Subcutaneous abdominal adipose tissue (tissue), 5 donors: ENCODE measurements around the gene GDF7.

Source experiments
- H3K27ac ChIP-seq: one replicate; pipeline ENCODE4 v1.7.0; 2013; ENCODE audit warnings: low read depth, mild to moderate bottlenecking, inconsistent platforms, low read length, moderate library complexity
- H3K27me3 ChIP-seq, 5 donors: one replicate each; pipeline ENCODE4 v1.7.0; 2013; ENCODE audit warnings: low read length in 5 of 5, inconsistent platforms in 1 of 5; ENCODE audit not compliant: control insufficient read depth in 5 of 5, insufficient read depth in 4 of 5
- H3K36me3 ChIP-seq, 5 donors: one replicate each; pipeline ENCODE4 v1.7.0; 2013; ENCODE audit warnings: low read length in 5 of 5; ENCODE audit not compliant: control insufficient read depth in 5 of 5, insufficient read depth in 5 of 5
- H3K4me1 ChIP-seq, 5 donors: one replicate each; pipeline ENCODE4 v1.7.0; 2013; ENCODE audit warnings: low read length in 5 of 5, mild to moderate bottlenecking in 3 of 5, moderate library complexity in 1 of 5; ENCODE audit not compliant: control insufficient read depth in 5 of 5, insufficient read depth in 5 of 5
- H3K4me3 ChIP-seq, 5 donors: one replicate each; pipeline ENCODE4 v1.7.0; 2013; ENCODE audit warnings: low read length in 5 of 5, low read depth in 1 of 5
- H3K9ac ChIP-seq, 5 donors: one replicate each; pipeline ENCODE4 v1.7.0; 2013; ENCODE audit warnings: low read length in 5 of 5, mild to moderate bottlenecking in 4 of 5, moderate library complexity in 3 of 5
- H3K9me3 ChIP-seq, 5 donors: one replicate each; pipeline ENCODE4 v1.7.0; 2013; ENCODE audit warnings: low read length in 5 of 5; ENCODE audit not compliant: control insufficient read depth in 5 of 5
- donor health status: healthy.
- donor health status: healthy.
- donor health status: healthy.
- donor health status: healthy.
- donor health status: healthy.

The GDF7 gene

DNA sequence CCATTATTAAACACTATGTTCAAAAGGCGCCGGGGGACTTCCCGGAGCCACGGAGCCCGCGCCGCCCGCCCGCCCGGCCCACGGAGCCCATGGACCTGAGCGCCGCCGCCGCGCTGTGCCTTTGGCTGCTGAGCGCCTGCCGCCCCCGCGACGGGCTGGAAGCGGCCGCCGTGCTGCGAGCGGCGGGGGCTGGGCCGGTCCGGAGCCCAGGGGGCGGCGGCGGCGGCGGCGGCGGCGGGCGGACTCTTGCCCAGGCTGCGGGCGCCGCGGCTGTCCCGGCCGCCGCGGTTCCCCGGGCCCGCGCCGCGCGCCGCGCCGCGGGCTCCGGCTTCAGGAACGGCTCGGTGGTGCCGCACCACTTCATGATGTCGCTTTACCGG, 197 bp downstream of the GDF7 start:
- Histone ChIP-seq H3K9ac (no peak overlapping the region), H3K27me3 (peaks cover 53 to 86% (median 85%) of the 10 kb centered on the region in 5 donors), H3K9me3 (no peaks in the 10 kb centered on the region), H3K27ac (no peak overlapping the region), H3K4me3 (peak overlapping the region in 3 of 5 donors; percentile 51 to 58 (median 52)), H3K36me3 (no peaks in the 10 kb centered on the region), H3K4me1 (peaks cover 0 to 46% (median 39%) of the 10 kb centered on the region in 5 donors)

GRCh38 chr2:20667531-20668401, 822 bp downstream of the GDF7 start:
- no peak overlapping the region for H3K27ac ChIP-seq
- no peak overlapping the region for H3K9ac ChIP-seq

DNA sequence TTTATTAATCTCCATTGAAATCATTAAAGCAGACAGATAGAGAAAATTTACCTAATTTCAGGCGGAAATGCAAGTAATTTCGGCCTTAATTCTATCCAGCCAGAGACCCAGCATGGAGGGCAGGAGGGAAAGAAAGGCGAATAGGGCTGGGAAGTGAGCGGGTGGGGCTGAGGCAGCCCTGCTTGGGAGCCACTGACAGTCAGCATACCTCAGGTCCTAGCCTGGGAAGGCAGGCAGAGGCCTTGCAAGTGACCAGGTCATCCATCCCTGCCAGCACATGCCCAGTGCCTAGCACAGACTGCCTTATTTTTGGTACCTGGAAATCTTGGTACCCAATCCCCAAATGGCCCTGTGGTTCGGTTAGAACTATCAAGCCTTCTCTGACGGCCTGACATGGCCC, 1.5 kb downstream of the GDF7 start:
- Histone ChIP-seq H3K27ac (no peak overlapping the region), H3K4me3 (no peak overlapping the region), H3K9me3 (no peaks in the 10 kb centered on the region), H3K9ac (no peak overlapping the region), H3K36me3 (no peaks in the 10 kb centered on the region), H3K27me3 (peaks cover 53 to 84% (median 82%) of the 10 kb centered on the region in 5 donors), H3K4me1 (peaks cover 0 to 46% (median 39%) of the 10 kb centered on the region in 5 donors)

More at GRCh38 chr2:20667531-20668401, 822 bp downstream of the GDF7 start:
- Histone ChIP-seq H3K9me3 (no peaks in the 10 kb centered on the region), H3K4me1 (peaks cover 0 to 46% (median 39%) of the 10 kb centered on the region in 5 donors), H3K4me3 (peak overlapping the region in 3 of 5 donors; percentile 51 to 58 (median 52)), H3K36me3 (no peaks in the 10 kb centered on the region), H3K27me3 (peaks cover 52 to 86% (median 85%) of the 10 kb centered on the region in 5 donors)

DNA sequence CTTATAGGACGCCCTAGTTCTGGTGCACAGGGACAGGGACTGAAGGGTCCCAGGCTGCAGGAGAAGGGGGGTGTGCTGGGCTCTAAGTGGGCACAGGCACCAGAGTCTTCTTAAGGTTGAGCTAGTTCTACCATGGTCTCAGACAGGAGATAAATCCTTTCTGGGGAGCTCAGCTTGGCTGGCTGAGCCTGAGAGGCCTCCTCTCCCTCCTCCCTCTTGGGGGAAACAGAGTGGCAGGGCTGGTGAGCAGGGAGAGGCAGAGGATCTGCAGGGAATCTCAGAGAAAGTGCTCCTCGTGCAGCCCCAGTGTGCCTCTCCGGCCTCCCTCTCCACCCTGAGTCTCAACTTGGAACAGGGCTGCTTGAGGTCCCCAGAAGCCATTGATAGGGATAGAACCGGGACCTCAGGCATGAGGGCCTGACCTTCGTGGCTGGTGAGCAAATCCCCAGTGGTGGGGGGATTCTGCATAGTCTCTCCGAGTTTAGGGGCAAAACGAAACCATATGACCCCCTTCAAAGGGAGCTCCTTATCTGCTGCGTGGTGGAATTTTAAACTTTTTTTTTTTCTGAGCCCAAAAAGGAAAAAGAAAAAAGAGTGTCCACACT, 2.0 kb downstream of the GDF7 start:
- no peak overlapping the region for H3K4me3 ChIP-seq
- H3K9me3 ChIP-seq, result no peaks in the 10 kb centered on the region
- H3K27me3 ChIP-seq, result peaks cover 48 to 82% (median 79%) of the 10 kb centered on the region in 5 donors
- H3K4me1 ChIP-seq, result peaks cover 0 to 46% (median 39%) of the 10 kb centered on the region in 5 donors
- H3K36me3 ChIP-seq, result no peaks in the 10 kb centered on the region
- no peak overlapping the region for H3K27ac ChIP-seq
- no peak overlapping the region for H3K9ac ChIP-seq

- H3K9me3 ChIP-seq, result no peaks in the 10 kb centered on the region
- H3K9ac ChIP-seq, result no peak overlapping the region
- H3K36me3 ChIP-seq, result no peaks in the 10 kb centered on the region
- peaks cover 3 to 50% (median 39%) of the 10 kb centered on the region in 5 donors for H3K4me1 ChIP-seq
- no peak overlapping the region for H3K27ac ChIP-seq
- no peak overlapping the region for H3K4me3 ChIP-seq
- H3K27me3 ChIP-seq, result peaks cover 41 to 81% (median 71%) of the 10 kb centered on the region in 5 donors
These were observed 2.8 kb downstream of the GDF7 start for GRCh38 chr2:20669562-20670314.

GRCh38 chr2:20670315-20671035, 3.5 kb downstream of the GDF7 start:
- H3K4me3 ChIP-seq, result peak overlapping the region in 3 of 5 donors; percentile 4 to 39 (median 10)
- peaks cover 33 to 77% (median 64%) of the 10 kb centered on the region in 5 donors for H3K27me3 ChIP-seq
- H3K27ac ChIP-seq, result no peak overlapping the region
- H3K4me1 ChIP-seq, result peaks cover 3 to 50% (median 41%) of the 10 kb centered on the region in 5 donors
- no peaks in the 10 kb centered on the region for H3K36me3 ChIP-seq
- H3K9ac ChIP-seq, result no peak overlapping the region
- H3K9me3 ChIP-seq, result no peaks in the 10 kb centered on the region

DNA sequence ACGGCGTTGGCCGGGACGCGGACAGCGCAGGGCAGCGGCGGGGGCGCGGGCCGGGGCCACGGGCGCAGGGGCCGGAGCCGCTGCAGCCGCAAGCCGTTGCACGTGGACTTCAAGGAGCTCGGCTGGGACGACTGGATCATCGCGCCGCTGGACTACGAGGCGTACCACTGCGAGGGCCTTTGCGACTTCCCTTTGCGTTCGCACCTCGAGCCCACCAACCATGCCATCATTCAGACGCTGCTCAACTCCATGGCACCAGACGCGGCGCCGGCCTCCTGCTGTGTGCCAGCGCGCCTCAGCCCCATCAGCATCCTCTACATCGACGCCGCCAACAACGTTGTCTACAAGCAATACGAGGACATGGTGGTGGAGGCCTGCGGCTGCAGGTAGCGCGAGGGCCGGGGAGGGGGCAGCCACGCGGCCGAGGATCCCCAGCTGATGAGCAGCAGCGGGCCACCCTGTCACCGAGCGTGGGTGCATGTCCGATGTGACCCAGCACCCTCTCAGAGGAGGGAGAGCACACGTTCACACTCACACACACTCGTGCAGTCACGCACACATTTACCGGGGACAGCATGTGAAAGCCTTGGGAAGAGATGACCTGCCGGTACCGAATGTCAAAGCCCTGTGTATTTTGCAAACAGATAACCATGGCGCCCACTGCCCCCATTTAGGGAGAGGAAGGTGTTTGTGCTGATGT, 4.2 kb downstream of the GDF7 start:
- no peak overlapping the region for H3K27ac ChIP-seq
- no peaks in the 10 kb centered on the region for H3K9me3 ChIP-seq
- H3K9ac ChIP-seq, result no peak overlapping the region
- H3K36me3 ChIP-seq, result no peaks in the 10 kb centered on the region
- H3K27me3 ChIP-seq, result peaks cover 30 to 70% (median 57%) of the 10 kb centered on the region in 5 donors
- peak overlapping the region in 1 of 5 donors; percentile 12 for H3K4me3 ChIP-seq
- H3K4me1 ChIP-seq, result peaks cover 3 to 46% (median 36%) of the 10 kb centered on the region in 5 donors

DNA sequence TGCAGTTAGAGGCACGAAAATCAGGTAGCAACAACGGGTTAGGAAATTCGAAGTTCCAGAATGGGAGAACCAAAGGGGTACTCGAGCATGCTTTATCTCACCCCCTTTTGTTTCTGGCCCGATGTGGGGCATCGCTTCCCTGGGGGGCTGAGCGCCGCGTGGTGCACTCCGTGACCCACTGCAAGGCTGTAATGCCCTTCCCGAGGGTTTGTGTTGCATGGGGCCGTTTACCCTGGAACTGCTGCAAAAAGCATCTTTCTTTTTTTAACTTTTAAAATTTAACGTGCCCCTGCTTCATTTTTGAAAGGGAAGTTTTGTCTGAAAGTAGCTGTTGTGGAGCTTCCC, 4.8 kb downstream of the GDF7 start:
- Histone ChIP-seq H3K9me3 (no peaks in the 10 kb centered on the region), H3K4me3 (no peak overlapping the region), H3K27me3 (peaks cover 28 to 66% (median 54%) of the 10 kb centered on the region in 5 donors), H3K36me3 (no peaks in the 10 kb centered on the region), H3K27ac (no peak overlapping the region), H3K9ac (no peak overlapping the region), H3K4me1 (peaks cover 3 to 41% (median 31%) of the 10 kb centered on the region in 5 donors)
